Ascending aorta (tissue), 2 donors: ENCODE results near the gene IRAK2. TPM values are rescaled to one million over a fixed set of nuclear protein-coding genes. Genes with fewer than 3 reads are reported as not detected.

Experiments used
- DNase-seq, 2 donors: peaks; one replicate each; pipeline ENCODE4 v3.0.0-alpha.2; 2019; ENCODE audit warnings: low spot score in 2 of 2
- H3K27ac ChIP-seq, 2 donors: fragments of 200-600 bp; sonication (generic); one replicate each; pipeline ENCODE4 v1.5.1; 2016 to 2017; ENCODE audit warnings: mild to moderate bottlenecking in 1 of 2
- H3K27me3 ChIP-seq: fragments of 200-600 bp; sonication (generic); one replicate; pipeline ENCODE4 v1.5.1; 2017
- H3K36me3 ChIP-seq, 2 donors: fragments of 200-600 bp; sonication (generic); one replicate each; pipeline ENCODE4 v1.5.1; 2016
- H3K4me1 ChIP-seq, 2 donors: fragments of 200-600 bp; sonication (generic); one replicate each; pipeline ENCODE4 v1.5.1; 2016 to 2017; ENCODE audit warnings: mild to moderate bottlenecking in 1 of 2
- H3K4me3 ChIP-seq, 2 donors: fragments of 200-600 bp; sonication (generic); one replicate each; pipeline ENCODE4 v1.5.1; 2016 to 2017; ENCODE audit warnings: mild to moderate bottlenecking in 1 of 2
- H3K9me3 ChIP-seq, 2 donors: fragments of 200-600 bp; sonication (generic); one replicate each; pipeline ENCODE4 v1.5.1; 2016
- CTCF ChIP-seq, 3 experiments: fragments of 200-600 bp in 2 of 3; fragments of 450-650 bp in 1 of 3; sonication (generic) in 2 of 3; IDR thresholded peaks; one replicate each; pipeline ENCODE4 v1.5.1; 2016 to 2019; ENCODE audit warnings: antibody characterized with exemption in 3 of 3, mild to moderate bottlenecking in 1 of 3, moderate library complexity in 1 of 3
- intact Hi-C: fragments of 100-400 bp; cut with DNase I; formaldehyde crosslinking; loops from one replicate; pipeline ENCODE4 v1.15.1; 2023
- total RNA-seq: library from RNA; depleted of rRNA; stranded (reverse); fragments of >200 nt; gene quantifications from one replicate; pipeline ENCODE4 v1.1.0, GENCODE V29; 2016

Gene IRAK2
- total RNA-seq, 1 donor from 2014 or later = 1.3 TPM

- peaks cover 0 to 15% of the 10 kb centered on the region in 2 donors for H3K9me3 ChIP-seq
- peaks cover 0 to 20% of the 10 kb centered on the region in 2 donors for H3K36me3 ChIP-seq
- no peak for TF ChIP-seq CTCF (IDR thresholded peaks at IDR 0.05)
- peak overlapping the region; percentile 88 to 93 for H3K27ac ChIP-seq
- H3K4me1 ChIP-seq = peaks cover 2 to 25% of the 10 kb centered on the region in 2 donors
- no peaks in the 10 kb centered on the region for H3K27me3 ChIP-seq
- no peak for DNase-seq
- peak overlapping the region; percentile 86 to 98 for H3K4me3 ChIP-seq
- intact Hi-C loops = loop anchor here (1.0 to 10.0 kb wide), 4 partner anchors 44 to 314 kb away; partner anchors contain the start of genes BRK1, CRELD1 and SEC13
Measured at GRCh38 chr3:10248984-10249748, 84.4 kb downstream of the IRAK2 start.

- Histone ChIP-seq H3K9me3 (peaks cover 0 to 13% of the 10 kb centered on the region in 2 donors), H3K27me3 (no peaks in the 10 kb centered on the region), H3K27ac (peak overlapping the region in 1 of 2 donors; percentile 88), H3K36me3 (peaks cover 0 to 19% of the 10 kb centered on the region in 2 donors), H3K4me1 (peaks cover 2 to 25% of the 10 kb centered on the region in 2 donors), H3K4me3 (peak overlapping the region; percentile 86 to 98)
- intact Hi-C loops = loop anchor here (2.0 to 10.0 kb wide), 2 partner anchors 71 to 315 kb away; partner anchors contain the start of genes CRELD1 and SEC13
- TF ChIP-seq CTCF (IDR thresholded peaks at IDR 0.05) = no peak
- DNase-seq = no peak
Measured at GRCh38 chr3:10249833-10250232, 85.1 kb downstream of the IRAK2 start.

GRCh38 chr3:10251006-10251405 is 86.3 kb downstream of the IRAK2 start:
- Histone ChIP-seq H3K27ac (no peak overlapping the region), H3K9me3 (peaks cover 0 to 2% of the 10 kb centered on the region in 2 donors), H3K4me3 (peak overlapping the region; percentile 21 to 98), H3K36me3 (peaks cover under 1 to 25% of the 10 kb centered on the region in 2 donors), H3K4me1 (peaks cover 2 to 25% of the 10 kb centered on the region in 2 donors), H3K27me3 (no peaks in the 10 kb centered on the region)
- DNase-seq = no peak
- no peak for TF ChIP-seq CTCF (IDR thresholded peaks at IDR 0.05)
- intact Hi-C loops = no loop called here

DNA sequence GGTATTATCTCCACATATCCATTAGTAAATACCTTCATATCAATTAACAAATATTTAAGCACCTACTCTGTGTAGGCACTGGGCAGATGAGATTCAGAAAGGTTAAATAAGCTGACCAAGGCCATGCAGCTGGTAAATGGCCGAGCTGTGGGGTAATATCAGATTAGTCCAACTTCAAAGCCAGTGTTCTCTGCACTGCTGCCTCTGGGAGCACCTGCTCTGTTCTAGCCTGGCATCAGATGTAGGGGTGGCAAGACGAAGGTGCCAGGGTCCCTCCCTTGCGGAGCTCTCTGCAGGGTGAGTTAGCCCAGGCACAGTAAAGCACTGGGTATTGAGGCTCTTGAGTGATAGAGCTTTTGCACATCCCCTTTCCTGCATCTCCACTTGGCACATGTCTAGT is 89.0 kb downstream of the IRAK2 start:
- Histone ChIP-seq H3K36me3 (peaks cover 6 to 34% of the 10 kb centered on the region in 2 donors), H3K4me1 (peaks cover 0 to 22% of the 10 kb centered on the region in 2 donors), H3K9me3 (no peaks in the 10 kb centered on the region), H3K27ac (no peak overlapping the region), H3K4me3 (no peak overlapping the region), H3K27me3 (no peaks in the 10 kb centered on the region)
- DNase-seq = no peak
- no peak for TF ChIP-seq CTCF (IDR thresholded peaks at IDR 0.05)
- intact Hi-C loops = no loop called here

- no peak for TF ChIP-seq CTCF (IDR thresholded peaks at IDR 0.05)
- peaks cover 13 to 51% of the 10 kb centered on the region in 2 donors for H3K36me3 ChIP-seq
- intact Hi-C loops = no loop called here
Measured at GRCh38 chr3:10255835-10256234, 91.1 kb downstream of the IRAK2 start.

More at GRCh38 chr3:10255835-10256234, 91.1 kb downstream of the IRAK2 start:
- no peaks in the 10 kb centered on the region for H3K9me3 ChIP-seq
- H3K27ac ChIP-seq = no peak overlapping the region
- no peak overlapping the region for H3K4me3 ChIP-seq
- H3K27me3 ChIP-seq = no peaks in the 10 kb centered on the region
- H3K4me1 ChIP-seq = peaks cover 0 to 7% of the 10 kb centered on the region in 2 donors
- no peak for DNase-seq
